Activated CD4-positive, CD25-positive, alpha-beta regulatory T cell treated with anti-CD3 and anti-CD28 coated beads, Interleukin-2, amount 50 U/mL, for 72 hours (primary cell): ENCODE results near the gene G6PC3.
"Not testable (repeated sequence)": the region's sequence is repeated elsewhere in the genome, so short reads cannot be mapped to it uniquely, and the experiment has no call there.

Experiments
- DNase-seq: peaks from one replicate; pipeline ENCODE4 v3.0.0; 2021

Gene G6PC3

GRCh38 chr17:44110823-44111633, 40.5 kb downstream of the G6PC3 start:
- DNase-seq: no peak

DNA sequence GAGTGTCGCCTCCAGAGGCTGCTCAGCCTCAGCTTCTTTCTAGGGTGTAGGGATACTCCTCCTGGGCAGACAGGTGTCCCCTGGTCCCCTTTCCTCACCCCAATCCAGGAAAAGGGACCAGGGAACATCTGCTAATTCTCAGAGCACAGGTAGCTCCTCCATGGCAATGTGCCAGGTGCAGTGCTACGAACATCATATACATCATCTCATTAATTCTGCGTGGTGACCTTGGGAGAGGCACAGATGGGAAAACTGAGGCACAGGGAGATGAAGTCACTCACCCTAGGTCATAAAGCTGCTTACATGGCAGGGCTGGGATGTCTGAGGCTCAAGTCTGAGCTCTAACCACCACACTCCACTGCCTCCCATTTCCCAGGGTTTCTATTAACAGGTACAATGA, 41.2 kb downstream of the G6PC3 start:
- no peak for DNase-seq

- DNase-seq: no peak
These were observed 42.0 kb downstream of the G6PC3 start for GRCh38 chr17:44112284-44113280.

DNA sequence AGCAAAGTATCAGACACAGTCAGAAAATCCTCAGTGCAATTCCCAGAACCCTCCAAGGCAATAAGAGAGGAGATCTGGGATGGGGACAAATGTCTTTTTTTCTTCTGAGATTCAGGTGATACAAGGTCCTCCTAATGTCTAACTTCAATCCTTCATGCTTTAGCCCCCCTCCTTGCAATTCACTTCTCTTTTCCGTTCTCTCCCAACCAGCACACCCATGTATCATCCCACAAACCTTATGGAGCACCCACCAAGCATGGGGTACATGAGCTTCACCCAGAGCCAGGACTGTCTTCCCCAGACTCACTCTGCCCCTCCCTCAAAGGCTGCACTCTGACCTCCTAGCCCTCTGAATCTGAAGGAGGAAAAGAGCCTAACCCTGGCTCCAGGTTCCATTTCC, 42.8 kb downstream of the G6PC3 start:
- DNase-seq: no peak

DNA sequence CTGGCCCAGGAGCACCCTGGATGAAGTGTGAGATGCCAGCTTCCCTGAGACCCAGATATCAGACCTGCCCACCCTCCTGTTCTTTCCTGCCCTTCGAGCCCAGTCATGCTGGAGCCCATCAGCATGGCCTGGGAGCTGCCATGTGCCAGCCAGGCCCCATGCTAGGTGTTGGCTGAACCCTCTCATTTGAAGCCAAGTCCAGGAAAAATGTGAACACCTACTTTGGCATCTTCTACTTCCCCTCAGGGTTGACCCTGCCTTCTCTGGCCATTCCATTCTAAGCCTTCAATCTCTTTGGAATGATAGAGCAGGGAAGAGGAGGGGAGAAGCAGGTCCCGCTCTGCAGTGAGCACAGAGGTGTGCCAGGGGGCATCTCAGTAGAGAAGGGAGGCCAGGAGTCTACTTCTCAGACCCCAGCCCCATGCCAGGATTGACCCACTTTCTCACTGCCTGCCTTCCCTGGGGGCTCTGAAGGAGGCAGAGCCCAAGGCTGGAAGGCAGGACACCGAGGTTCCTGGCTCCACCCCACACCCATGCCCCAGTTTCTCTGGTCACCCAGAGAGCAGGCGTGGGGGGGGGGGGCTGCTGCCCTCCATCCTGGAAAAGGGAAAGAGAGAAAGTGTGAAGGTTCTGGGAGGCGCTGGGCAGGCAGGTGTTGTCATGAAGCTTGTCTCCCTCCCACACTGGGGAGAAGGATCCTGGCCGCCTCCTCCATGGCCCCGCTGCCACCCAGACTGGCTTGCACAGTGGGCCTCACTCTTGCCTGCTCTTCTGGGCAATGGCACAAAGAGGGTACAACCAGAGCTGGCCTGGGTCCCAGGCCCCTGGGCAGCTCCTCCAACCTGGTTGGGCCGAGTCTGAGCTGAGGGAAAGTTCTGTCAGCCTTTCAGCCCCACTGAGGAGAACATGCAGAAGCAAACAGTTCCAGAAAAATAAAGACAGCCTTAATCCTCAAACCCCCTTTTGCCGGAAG, 43.6 kb downstream of the G6PC3 start:
- DNase-seq: no peak

DNA sequence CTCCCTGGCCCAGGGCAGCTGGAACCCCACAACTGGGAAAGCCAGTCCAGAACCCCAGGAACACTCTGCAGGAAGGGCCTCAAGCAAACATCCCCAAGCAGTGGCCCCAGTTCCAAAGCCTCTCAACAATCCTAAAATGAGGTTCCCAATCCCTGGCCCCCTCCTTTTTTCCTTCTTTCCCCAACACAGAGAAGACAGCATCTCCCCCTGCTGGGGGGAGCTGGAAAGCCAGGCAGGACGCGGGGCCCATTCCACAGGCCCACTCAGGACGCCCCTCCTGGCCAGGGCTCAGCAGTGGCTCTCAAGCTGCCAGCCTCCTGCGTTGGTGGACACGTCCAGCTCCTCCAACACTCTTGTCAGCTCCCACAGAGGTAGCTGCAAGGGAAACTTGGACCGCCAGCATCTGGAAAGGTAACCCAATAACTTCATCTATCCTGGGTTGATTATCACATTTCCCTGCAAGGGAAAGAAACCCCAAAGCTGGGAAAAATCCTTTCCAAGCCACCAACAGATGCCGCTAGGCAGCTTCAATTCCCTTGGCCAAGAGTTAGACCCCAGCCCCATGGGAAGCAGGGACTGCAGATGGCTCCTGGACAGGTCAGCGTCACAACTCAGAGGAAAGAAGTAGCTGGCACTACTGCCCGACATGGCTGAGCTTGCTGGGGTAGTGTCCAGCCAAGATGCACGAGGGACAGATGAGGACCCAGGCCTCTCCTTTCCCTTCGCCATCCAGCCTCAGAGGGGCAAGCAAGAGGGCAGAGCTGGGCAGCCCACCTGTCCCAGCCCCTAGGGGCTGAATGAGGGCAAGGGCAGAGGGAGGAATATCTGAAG, 45.3 kb downstream of the G6PC3 start:
- no peak for DNase-seq

DNA sequence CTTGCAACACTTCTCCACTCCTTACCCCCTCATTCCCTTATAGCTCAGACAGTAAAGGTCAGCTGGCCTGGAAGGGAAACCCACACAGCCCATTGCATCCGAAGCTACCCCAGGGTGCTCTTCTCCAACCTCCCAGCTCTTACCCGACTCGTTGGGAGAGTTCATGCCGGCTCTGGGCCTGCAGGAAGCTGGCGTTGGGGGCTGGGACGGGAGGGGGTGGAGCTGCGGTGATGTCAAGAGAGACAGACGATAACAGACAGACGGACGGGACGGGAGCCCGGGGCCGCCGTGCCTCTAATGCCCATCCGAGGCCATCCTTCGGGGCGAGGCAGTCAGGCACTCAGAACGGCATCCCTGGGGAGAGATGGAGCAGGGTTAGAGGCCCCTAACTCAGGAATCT, 46.8 kb downstream of the G6PC3 start:
- no peak for DNase-seq

GRCh38 chr17:44118427-44119050, 48.0 kb downstream of the G6PC3 start:
- DNase-seq: no peak

DNA sequence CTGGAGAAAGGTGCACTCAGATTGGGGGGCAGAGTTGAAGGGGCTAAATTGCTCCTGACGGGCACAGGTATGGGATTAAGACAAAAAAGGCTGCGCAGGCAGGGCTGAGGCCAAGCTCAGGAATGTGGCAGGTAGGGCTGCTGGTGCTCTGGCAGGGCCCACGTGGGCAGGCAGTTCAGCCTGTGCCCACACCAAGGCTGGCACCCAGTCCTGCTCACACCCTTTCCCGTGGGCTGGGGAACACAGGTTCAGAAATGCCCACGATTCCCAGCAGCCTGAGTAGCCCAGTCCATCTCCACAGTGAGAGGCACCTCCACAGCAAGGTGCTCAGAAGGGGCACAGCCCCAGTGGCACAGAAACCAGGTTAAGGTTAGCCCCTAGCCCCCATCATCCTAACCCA, 48.5 kb downstream of the G6PC3 start:
- DNase-seq: no peak

- no peak for DNase-seq
These were observed 49.3 kb downstream of the G6PC3 start for GRCh38 chr17:44119798-44120197.

- not testable (repeated sequence) for DNase-seq
These were observed 49.7 kb downstream of the G6PC3 start for GRCh38 chr17:44120281-44120680.

- DNase-seq: no peak
These were observed 50.5 kb downstream of the G6PC3 start for GRCh38 chr17:44120851-44121605.

DNA sequence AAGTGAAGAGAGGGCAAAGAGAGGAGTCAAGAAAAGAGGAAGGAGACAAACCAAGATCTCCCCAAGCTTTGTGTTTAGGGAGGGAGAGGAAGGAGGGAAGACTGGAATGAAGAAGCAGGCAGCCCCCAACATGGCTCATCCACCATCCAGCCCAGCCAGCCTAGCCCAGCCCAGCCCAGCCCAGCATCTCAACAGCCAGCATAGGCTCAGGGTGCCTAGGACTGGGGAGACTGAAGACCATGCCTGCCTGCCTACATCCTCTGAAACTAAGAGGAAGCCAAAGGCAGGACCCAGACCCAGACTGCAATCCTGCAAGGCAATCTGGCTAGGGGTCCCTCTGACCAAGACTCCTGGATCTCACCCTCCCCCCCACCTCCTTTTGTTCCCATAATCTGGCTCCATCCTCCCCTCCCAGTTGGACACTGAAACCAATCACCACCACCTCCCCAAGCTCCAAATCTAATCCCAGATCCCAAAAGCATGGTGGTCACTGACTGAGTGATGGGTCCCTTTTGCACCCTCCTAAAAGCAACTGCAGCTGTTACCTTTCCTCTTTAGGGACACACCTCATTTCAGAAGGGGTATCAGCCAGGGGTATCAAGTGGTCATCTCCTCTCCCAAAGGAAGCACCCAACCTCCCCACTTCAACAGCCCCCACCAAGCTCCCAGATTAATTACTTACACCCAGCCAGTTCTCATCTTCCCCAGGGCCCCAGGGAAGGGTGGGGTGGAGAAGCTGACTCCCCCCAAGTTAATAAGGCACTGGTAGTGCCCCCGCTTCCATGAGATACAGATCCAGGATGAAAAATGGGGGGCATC, 51.7 kb downstream of the G6PC3 start:
- DNase-seq: no peak

DNA sequence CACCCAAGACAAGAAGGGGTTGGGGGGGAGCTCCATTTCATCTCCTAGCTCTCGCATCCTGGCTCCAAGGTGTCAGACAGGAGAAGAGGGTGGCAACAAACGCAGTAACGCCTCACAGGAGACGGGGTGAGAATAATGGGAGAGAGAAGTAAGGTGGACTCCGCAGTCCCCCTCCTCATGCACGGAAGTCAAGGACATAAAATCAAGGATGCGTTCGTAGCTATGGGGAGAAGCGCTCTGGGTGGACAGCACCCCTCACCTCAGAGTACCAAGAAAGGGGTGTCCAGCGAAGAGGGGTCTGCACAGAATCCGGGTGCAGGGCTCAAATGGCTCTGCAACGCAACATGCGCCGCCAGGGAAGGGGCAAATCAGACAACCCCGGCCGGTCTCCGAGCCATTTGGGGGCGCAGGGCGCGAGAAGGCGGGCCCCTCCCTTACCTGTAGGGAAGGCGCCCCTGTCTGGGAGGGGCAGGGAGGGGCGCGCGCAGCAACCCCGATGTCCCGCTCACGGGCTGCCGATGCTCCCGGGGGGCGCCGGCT, 52.4 kb downstream of the G6PC3 start:
- DNase-seq: no peak

DNA sequence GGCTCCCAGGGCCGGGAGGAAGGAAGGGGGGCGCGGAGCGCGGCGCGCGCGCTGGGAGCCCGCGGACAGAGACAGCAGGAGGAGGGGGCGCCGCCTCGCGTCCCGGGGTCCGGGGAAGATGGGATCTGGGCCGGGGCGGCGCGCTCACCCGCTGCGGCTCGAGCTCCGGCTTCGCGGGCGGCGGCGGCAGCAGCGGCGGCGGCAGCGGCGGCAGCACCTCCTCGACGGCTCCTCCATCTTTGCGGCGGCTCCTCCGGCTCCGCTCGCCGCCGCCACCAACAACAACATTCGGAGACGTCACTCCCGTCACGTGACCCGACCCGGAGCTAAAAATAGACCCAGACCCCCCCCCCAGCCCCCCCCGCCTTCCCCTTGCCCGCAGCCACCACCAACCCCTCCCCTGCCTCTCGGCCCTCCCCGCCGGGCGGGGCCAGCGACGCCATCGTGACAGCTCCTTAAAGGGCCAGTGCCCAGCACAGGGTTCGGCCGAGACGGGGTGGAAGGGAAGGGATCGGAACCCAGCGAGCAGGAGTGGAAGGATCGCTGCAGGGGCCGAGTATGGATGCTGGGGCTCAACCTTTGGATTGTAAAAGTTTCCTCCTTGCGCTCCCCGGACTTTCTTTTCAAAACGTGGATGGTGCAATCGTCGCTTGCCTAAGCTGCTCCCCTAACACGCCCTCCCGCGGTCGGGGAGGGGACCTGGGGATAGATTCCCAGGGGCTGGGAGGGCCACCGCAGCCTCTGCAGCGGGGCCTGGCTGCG, 53.0 kb downstream of the G6PC3 start, which contains the start of gene HDAC5:
TSS of gene HDAC5 (minus strand) at position 286 of the 762 bp plus-strand sequence. CDS start 6,126 bp downstream, outside the sequence.
- peak; percentile 97 for DNase-seq

GRCh38 chr17:44124118-44124438, 53.5 kb downstream of the G6PC3 start:
- no peak for DNase-seq
